Heart left ventricle (tissue), 16 donors: ENCODE data around the gene SPTLC3. TPM values are rescaled to one million over a fixed set of nuclear protein-coding genes. Genes with fewer than 3 reads are reported as not detected.

Source experiments
- ATAC-seq, 4 donors: fragments of 200-7000 bp; cut with Tn5 transposase; one replicate each; pipeline ENCODE4 v1.9.1; 2020 to 2022; ENCODE audit warnings: moderate library complexity in 4 of 4, mild to moderate bottlenecking in 3 of 4, moderate number of reproducible peaks in 1 of 4
- DNase-seq, 5 donors: peaks; one replicate each; pipeline ENCODE4 v3.0.0-alpha.2; 2020
- H3K27ac ChIP-seq, 12 donors: fragments of 200-600 bp; sonication (generic) in 4 of 12; one replicate each; pipeline versions ENCODE4 v1.5.0 to v1.8.0; 2016 to 2022; ENCODE audit warnings: mild to moderate bottlenecking in 2 of 12
- H3K27me3 ChIP-seq, 9 donors: fragments of 200-600 bp; sonication (generic) in 2 of 9; one replicate each; pipeline versions ENCODE4 v1.5.1 to v1.8.0; 2016 to 2022; ENCODE audit warnings: mild to moderate bottlenecking in 3 of 9
- H3K36me3 ChIP-seq, 9 donors: fragments of 200-600 bp; sonication (generic) in 2 of 9; one replicate each; pipeline versions ENCODE4 v1.5.0 to v1.8.0; 2018 to 2022; ENCODE audit warnings: mild to moderate bottlenecking in 2 of 9
- H3K4me1 ChIP-seq, 12 donors: fragments of 200-600 bp; sonication (generic) in 4 of 12; one replicate each; pipeline versions ENCODE4 v1.5.0 to v1.8.0; 2016 to 2022; ENCODE audit warnings: mild to moderate bottlenecking in 3 of 12
- H3K4me3 ChIP-seq, 12 donors: fragments of 200-600 bp; sonication (generic) in 4 of 12; one replicate each; pipeline versions ENCODE4 v1.5.0 to v1.8.0; 2017 to 2022; ENCODE audit warnings: mild to moderate bottlenecking in 9 of 12, moderate library complexity in 4 of 12
- H3K9me3 ChIP-seq, 12 donors: fragments of 200-600 bp; sonication (generic) in 4 of 12; one replicate each; pipeline versions ENCODE4 v1.5.0 to v1.8.0; 2016 to 2022; ENCODE audit warnings: mild to moderate bottlenecking in 1 of 12
- POLR2A ChIP-seq, 2 donors: fragments of 450-650 bp; IDR thresholded peaks; one replicate each; pipeline ENCODE4 v1.6.1; 2017; ENCODE audit warnings: antibody characterized with exemption in 2 of 2, mild to moderate bottlenecking in 2 of 2, moderate library complexity in 2 of 2
- WGBS, 4 donors: extraction: QIAGEN DNeasy Blood & Tissue Kit in 2 of 4; methylation state at CpG; one replicate each; pipeline versions ENCODE4 v1.1.5 to v1.1.7; 2013 to 2018; 5-methylcytosine and 5-hydroxymethylcytosine counted together
- intact Hi-C, 10 donors: fragments of 100-400 bp; cut with DNase I; formaldehyde crosslinking; loops; one replicate each; pipeline versions ENCODE4 v1.11.1 to v1.14.2; 2022
- polyA plus RNA-seq, 2 donors: library from polyadenylated mRNA; stranded (reverse); fragments of 200-250 nt; gene quantifications; one replicate each; pipeline ENCODE4 v1.2.3, GENCODE V29; 2013
- total RNA-seq, 9 donors: library from RNA; depleted of rRNA in 2 of 9; stranded (reverse); fragments of >200 nt in 2 of 9; fragmentation: NEBNext Ultra II Directional in 3 of 9; extraction: Animal tissue kit (Norgen Biotek cat#: 25700) in 3 of 9; gene quantifications; one replicate each; pipeline versions ENCODE4 v1.1.0 to v1.2.4, GENCODE V29; 2016 to 2023
- TF ChIP-seq, protein P1 (sequence below), 12 donors: fragments of 200-600 bp; sonication (generic) in 4 of 12; IDR thresholded peaks; one replicate each; pipeline versions ENCODE4 v1.5.0 to v1.8.0; 2018 to 2022; ENCODE audit warnings: antibody characterized with exemption in 12 of 12, mild to moderate bottlenecking in 5 of 12
- donor health status: ischemic (EF 13 %, LVEDD 7.1; RV severe dilation, severe dysfunction).
- donor health status: healthy with polysubstance abuse.
- donor health status: DM: no; HTN: yes; CAD: no.
- donor health status: DM: no; HTN: no; CAD: no.
- donor health status: ischemic (EF 25% LVEDD 6.9; RV normal size, moderate dysfunction).
- donor health status: ischemic (EF 25% LVEDD 5.7; RV mildly dilated, moderate dysfunction).
- donor health status: healthy.
- donor health status: DM: yes; HTN: yes; CAD: no.
- donor health status: ischemic (EF 35%, LVEDD 5.7; RV mildly dilated, moderate dysfunction).
- donor health status: nonischemic (EF 11% LVEDD 7.7; RV severe dilation, severe dysfunction).
- donor health status: DM: yes; HTN: yes; CAD: no.
- donor health status: PGD.
- donor health status: ischemic (EF 29% LVEDD 5.4; RV normal size, mild dysfunction).
- donor health status: nonischemic (EF 23%, LVEDD 6.1; RV moderate dilation, normal function).

The SPTLC3 gene
- total and polyA plus RNA-seq, 11 donors = 0.57 to 15.4 (median 6.0) TPM

DNA sequence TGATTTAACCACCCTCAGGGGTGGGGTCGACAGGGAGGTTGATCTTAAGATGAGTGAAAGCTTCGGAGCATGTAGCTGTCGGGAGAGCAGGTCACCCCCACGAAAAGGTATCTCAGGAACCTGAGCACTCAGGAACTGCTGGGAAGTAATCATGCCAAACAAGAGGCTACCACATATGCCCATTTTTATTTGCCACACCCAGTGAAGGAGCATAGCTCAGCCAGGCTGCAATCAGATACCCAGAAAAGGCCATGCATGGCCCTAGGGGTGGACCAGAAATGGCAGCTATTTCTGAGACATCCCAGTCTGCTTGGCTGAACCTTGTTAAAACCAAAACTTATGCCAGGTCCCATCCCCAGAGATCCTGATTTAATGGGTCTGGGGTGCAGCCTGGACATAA, 139.6 kb downstream of the SPTLC3 start:
- H3K9me3 ChIP-seq = peaks cover 0 to 3% (median 0%) of the 10 kb centered on the region in 12 donors
- no peak overlapping the region for H3K4me3 ChIP-seq
- H3K27me3 ChIP-seq = no peaks in the 10 kb centered on the region
- 68 to 77% (median 73%) methylated on average over 4 of the region's 4 CpGs for WGBS, 4 donors
- no peak for TF ChIP-seq POLR2A (IDR thresholded peaks at IDR 0.05)
- no peak for DNase-seq
- H3K27ac ChIP-seq = no peak overlapping the region
- peaks cover 0 to 3% (median 0%) of the 10 kb centered on the region in 9 donors for H3K36me3 ChIP-seq
- peaks cover 0 to 20% (median 0%) of the 10 kb centered on the region in 12 donors for H3K4me1 ChIP-seq
- no peak for ATAC-seq
- intact Hi-C loops = no loop called here

DNA sequence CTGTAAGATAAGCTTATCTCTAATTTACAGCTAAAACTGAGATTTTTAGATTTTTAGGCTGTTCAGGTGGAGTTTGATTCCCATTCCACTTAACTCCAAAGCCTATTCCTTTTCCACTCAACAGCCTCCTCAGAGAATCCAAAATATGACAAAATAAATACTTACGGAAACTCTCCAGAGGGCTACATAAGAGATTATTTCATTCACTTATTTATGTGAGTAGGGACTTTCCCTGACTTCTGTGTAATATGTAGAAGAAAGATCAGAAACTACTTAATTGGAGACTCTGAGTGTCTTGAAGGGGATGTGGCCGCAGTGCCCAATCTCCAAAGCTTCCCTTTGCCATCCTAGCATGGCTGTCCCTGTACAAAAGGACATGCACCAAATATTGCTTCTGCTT, 140.2 kb downstream of the SPTLC3 start:
- peaks cover 0 to 20% (median 0%) of the 10 kb centered on the region in 12 donors for H3K4me1 ChIP-seq
- WGBS, 4 donors = 93 to 95% (median 94%) methylated on average over 2 of the region's 2 CpGs
- peaks cover 0 to 3% (median 0%) of the 10 kb centered on the region in 12 donors for H3K9me3 ChIP-seq
- intact Hi-C loops = no loop called here
- DNase-seq (no peak), ATAC-seq (no peak)
- TF ChIP-seq, protein P1, sequence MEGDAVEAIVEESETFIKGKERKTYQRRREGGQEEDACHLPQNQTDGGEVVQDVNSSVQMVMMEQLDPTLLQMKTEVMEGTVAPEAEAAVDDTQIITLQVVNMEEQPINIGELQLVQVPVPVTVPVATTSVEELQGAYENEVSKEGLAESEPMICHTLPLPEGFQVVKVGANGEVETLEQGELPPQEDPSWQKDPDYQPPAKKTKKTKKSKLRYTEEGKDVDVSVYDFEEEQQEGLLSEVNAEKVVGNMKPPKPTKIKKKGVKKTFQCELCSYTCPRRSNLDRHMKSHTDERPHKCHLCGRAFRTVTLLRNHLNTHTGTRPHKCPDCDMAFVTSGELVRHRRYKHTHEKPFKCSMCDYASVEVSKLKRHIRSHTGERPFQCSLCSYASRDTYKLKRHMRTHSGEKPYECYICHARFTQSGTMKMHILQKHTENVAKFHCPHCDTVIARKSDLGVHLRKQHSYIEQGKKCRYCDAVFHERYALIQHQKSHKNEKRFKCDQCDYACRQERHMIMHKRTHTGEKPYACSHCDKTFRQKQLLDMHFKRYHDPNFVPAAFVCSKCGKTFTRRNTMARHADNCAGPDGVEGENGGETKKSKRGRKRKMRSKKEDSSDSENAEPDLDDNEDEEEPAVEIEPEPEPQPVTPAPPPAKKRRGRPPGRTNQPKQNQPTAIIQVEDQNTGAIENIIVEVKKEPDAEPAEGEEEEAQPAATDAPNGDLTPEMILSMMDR (IDR thresholded peaks at IDR 0.05) = no peak
- TF ChIP-seq POLR2A (IDR thresholded peaks at IDR 0.05) = no peak
- no peak overlapping the region for H3K27ac ChIP-seq
- peaks cover 0 to 5% (median 0%) of the 10 kb centered on the region in 9 donors for H3K36me3 ChIP-seq
- no peaks in the 10 kb centered on the region for H3K27me3 ChIP-seq
- no peak overlapping the region for H3K4me3 ChIP-seq

DNA sequence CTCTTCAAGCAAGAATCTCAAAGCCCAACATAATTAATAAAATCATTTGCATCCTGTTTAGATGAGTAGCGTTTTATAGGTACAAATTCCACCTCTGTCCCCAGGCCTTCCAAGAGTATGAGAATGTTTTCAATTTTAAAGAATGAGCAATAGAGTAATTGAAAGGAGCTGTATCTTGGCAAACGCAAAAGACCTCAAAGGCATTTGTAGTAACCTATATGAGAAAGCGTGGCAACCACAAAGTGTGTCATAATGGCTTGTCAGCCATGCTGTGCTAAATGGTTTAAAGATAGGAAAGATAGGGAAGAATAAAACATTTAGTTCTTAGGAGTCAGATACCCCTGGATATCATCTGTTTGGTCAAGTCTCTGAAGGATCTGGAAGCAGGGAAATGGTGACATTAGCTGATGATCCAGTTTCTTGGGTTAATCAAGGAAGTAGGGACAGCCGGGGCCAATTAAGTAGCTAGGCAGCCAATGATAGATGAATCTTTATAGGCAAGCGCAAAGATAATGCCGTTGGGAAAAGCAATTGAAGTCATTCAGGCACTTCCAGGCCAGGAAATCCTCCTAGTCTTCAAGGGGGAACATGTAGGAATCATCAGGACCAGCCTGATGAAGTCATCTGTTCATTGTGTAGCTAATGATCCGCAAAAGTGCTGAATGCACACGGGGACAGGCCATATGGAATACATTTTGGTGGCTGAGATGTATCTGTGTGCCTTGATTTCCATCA, 140.8 kb downstream of the SPTLC3 start:
- no peaks in the 10 kb centered on the region for H3K27me3 ChIP-seq
- H3K27ac ChIP-seq = no peak overlapping the region
- WGBS, 4 donors = 65 to 74% (median 68%) methylated on average over 8 of the region's 8 CpGs
- DNase-seq (no peak), ATAC-seq (no peak)
- peaks cover 0 to 10% (median 0%) of the 10 kb centered on the region in 9 donors for H3K36me3 ChIP-seq
- peaks cover 0 to 3% (median 0%) of the 10 kb centered on the region in 12 donors for H3K9me3 ChIP-seq
- H3K4me1 ChIP-seq = peaks cover 0 to 20% (median 0%) of the 10 kb centered on the region in 12 donors
- no peak overlapping the region for H3K4me3 ChIP-seq
- intact Hi-C loops = no loop called here
- no peak for TF ChIP-seq POLR2A (IDR thresholded peaks at IDR 0.05)
- TF ChIP-seq, protein P1 (IDR thresholded peaks at IDR 0.05) = no peak

DNA sequence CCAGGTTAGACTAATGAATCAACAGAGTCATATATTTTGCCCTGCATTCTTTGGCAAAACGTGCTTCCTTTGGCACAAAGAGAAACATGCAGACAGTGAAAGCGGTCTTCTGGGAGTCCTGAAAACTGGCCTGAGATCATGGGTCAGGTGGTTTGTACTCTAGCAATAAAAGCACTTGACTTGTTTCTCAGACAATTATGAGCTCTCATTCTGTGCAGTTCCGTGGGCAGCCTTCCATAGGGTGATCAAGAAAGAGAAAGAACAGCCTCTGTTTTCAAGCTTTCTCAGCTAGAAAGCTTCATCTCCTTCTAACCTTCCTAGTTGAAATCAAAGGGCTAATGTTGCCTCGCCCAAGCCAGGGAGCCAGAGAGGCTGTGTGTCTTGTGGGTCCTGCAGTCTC, 149.6 kb downstream of the SPTLC3 start:
- DNase-seq (no peak), ATAC-seq (peak in 1 of 4 donors; percentile 27)
- peaks cover 0 to 38% (median 5%) of the 10 kb centered on the region in 9 donors for H3K36me3 ChIP-seq
- H3K27ac ChIP-seq = peak overlapping the region in 1 of 12 donors; percentile 33
- intact Hi-C loops = no loop called here
- peaks cover 0 to 12% (median 0%) of the 10 kb centered on the region in 12 donors for H3K4me1 ChIP-seq
- H3K27me3 ChIP-seq = no peaks in the 10 kb centered on the region
- WGBS, 4 donors = 34 to 57% (median 43%) methylated on average over 4 of the region's 4 CpGs
- H3K4me3 ChIP-seq = no peak overlapping the region
- no peaks in the 10 kb centered on the region for H3K9me3 ChIP-seq
- TF ChIP-seq, protein P1 (IDR thresholded peaks at IDR 0.05) = no peak
- no peak for TF ChIP-seq POLR2A (IDR thresholded peaks at IDR 0.05)
